HepG2 (cell line): Measurements from ENCODE around the gene GCH1. TPM values are rescaled to one million over a fixed set of nuclear protein-coding genes. Genes with fewer than 3 reads are reported as not detected.
"Not testable (repeated sequence)": the region's sequence is repeated elsewhere in the genome, so short reads cannot be mapped to it uniquely, and the experiment has no call there.

Experiments
- ARID4A ChIP-seq: sonication (generic); formaldehyde crosslinking; IDR thresholded peaks from 2 replicates; pipeline ENCODE4 v1.5.0; 2020; ENCODE audit warnings: mild to moderate bottlenecking, missing genetic modification reagents, borderline replicate concordance
- ARID5B ChIP-seq: IDR thresholded peaks from 2 replicates; pipeline ENCODE4 v1.4.0; 2020; ENCODE audit warnings: mild to moderate bottlenecking, missing genetic modification reagents
- FOXA1 ChIP-seq, 2 experiments: fragments of 450-650 bp in 1 of 2; sonication (generic) in 1 of 2; formaldehyde crosslinking in 1 of 2; IDR thresholded peaks; 2 replicates each; pipeline versions ENCODE4 v1.4.0 to v1.6.1; 2016 to 2020; ENCODE audit warnings: missing genetic modification reagents in 1 of 2
- FOXA3 ChIP-seq: IDR thresholded peaks from 2 replicates; pipeline ENCODE4 v1.6.1; 2016; ENCODE audit warnings: missing genetic modification reagents, missing compliant biosample characterization
- FOXC1 ChIP-seq: sonication (generic); formaldehyde crosslinking; IDR thresholded peaks from 2 replicates; pipeline ENCODE4 v1.8.0; 2022; ENCODE audit warnings: mild to moderate bottlenecking, missing genetic modification reagents, borderline replicate concordance
- FOXK1 ChIP-seq: sonication (generic); formaldehyde crosslinking; IDR thresholded peaks from 2 replicates; pipeline ENCODE4 v1.4.0; 2020; ENCODE audit warnings: low read depth, missing genetic modification reagents, borderline replicate concordance
- GABPB1 ChIP-seq: IDR thresholded peaks from 2 replicates; pipeline ENCODE4 v1.6.1; 2016; ENCODE audit warnings: mild to moderate bottlenecking, missing genetic modification reagents, moderate library complexity, missing compliant biosample characterization
- HOXA3 ChIP-seq: sonication (generic); formaldehyde crosslinking; IDR thresholded peaks from 2 replicates; pipeline ENCODE4 v1.5.0; 2020; ENCODE audit warnings: missing genetic modification reagents
- IRF9 ChIP-seq: sonication (generic); formaldehyde crosslinking; IDR thresholded peaks from 2 replicates; pipeline ENCODE4 v1.8.0; 2022; ENCODE audit warnings: missing genetic modification reagents, mild to moderate bottlenecking, borderline replicate concordance
- KDM3A ChIP-seq: IDR thresholded peaks from 2 replicates; pipeline ENCODE4 v1.6.1; 2018; ENCODE audit warnings: low read depth, missing compliant biosample characterization
- NCOA2 ChIP-seq: sonication (generic); formaldehyde crosslinking; IDR thresholded peaks from 2 replicates; pipeline ENCODE4 v1.8.0; 2022; ENCODE audit warnings: inconsistent platforms
- NONO ChIP-seq, 2 experiments: fragments of 450-650 bp in 1 of 2; sonication (generic) in 1 of 2; formaldehyde crosslinking in 1 of 2; IDR thresholded peaks in 1 of 2; conservative IDR thresholded peaks in 1 of 2; 2 replicates each; pipeline versions ENCODE4 v1.6.1 to v1.8.0; 2017 to 2022; ENCODE audit warnings: mild to moderate bottlenecking in 1 of 2, missing genetic modification reagents in 1 of 2, moderate library complexity in 1 of 2
- RXRA ChIP-seq: sonication (generic); formaldehyde crosslinking; IDR thresholded peaks from 2 replicates; pipeline ENCODE4 v1.5.1; 2020; ENCODE audit warnings: missing genetic modification reagents
- TSC22D2 ChIP-seq: sonication (generic); formaldehyde crosslinking; IDR thresholded peaks from 2 replicates; pipeline ENCODE4 v1.5.1; 2020; ENCODE audit warnings: missing genetic modification reagents, mild to moderate bottlenecking, borderline replicate concordance
- ZBTB38 ChIP-seq: sonication (generic); formaldehyde crosslinking; IDR thresholded peaks from 2 replicates; pipeline ENCODE4 v1.5.1; 2020; ENCODE audit warnings: mild to moderate bottlenecking, missing genetic modification reagents
- ZGPAT ChIP-seq: IDR thresholded peaks from 2 replicates; pipeline ENCODE4 v1.6.1; 2016; ENCODE audit warnings: mild to moderate bottlenecking
- polyA plus RNA-seq, 8 experiments: library from polyadenylated mRNA; depleted of rRNA in 3 of 8; stranded (reverse) in 7 of 8; unstranded in 1 of 8; fragments of >200 nt; fragmentation: Illumina TruSeq in 4 of 8; extraction: Trizol in 4 of 8; gene quantifications; 2 replicates each; pipeline versions ENCODE4 v1.2.1 to v1.2.3, GENCODE V29; 2011 to 2016; ENCODE audit warnings: low read depth in 4 of 8, missing spikeins in 1 of 8, mixed read lengths in 1 of 8; ENCODE audit not compliant: insufficient read depth in 1 of 8
- total RNA-seq, 5 experiments: library from RNA; depleted of rRNA; stranded (reverse); fragments of >200 nt; fragmentation: Illumina TruSeq; extraction: Trizol; gene quantifications; 2 replicates each; pipeline ENCODE4 v1.2.3, GENCODE V29; 2016; ENCODE audit warnings: low read depth in 1 of 5

Gene GCH1
- total and polyA plus RNA-seq, 2 of the 13 experiments (the other 11 are each of a cell fraction or from before 2014, with no cell fraction given): 15.0 to 25.2 TPM

GRCh38 chr14:54870154-54871090, 32.2 kb downstream of the GCH1 start (continued):
- peak; percentile 61; the same call in 1 of the 2 replicates for TF ChIP-seq ARID5B (CRISPR knock-in tag)
- TF ChIP-seq TSC22D2: peak; percentile 26; the same call in 1 of the 2 replicates
- TF ChIP-seq FOXA1, NONO (IDR thresholded peaks at IDR 0.05): not testable (repeated sequence)
- peak; percentile 70 for TF ChIP-seq FOXA1 (CRISPR knock-in tag; IDR thresholded peaks at IDR 0.05)
- peak; percentile 61 for TF ChIP-seq FOXA3
- peak; percentile 37; the same call in 1 of the 2 replicates for TF ChIP-seq RXRA (CRISPR knock-in tag)
- TF ChIP-seq KDM3A (CRISPR knock-in tag): 0 out of 2 replicates have a peak, but pooled peaks have one; percentile 32
- TF ChIP-seq NONO (CRISPR knock-in tag; conservative IDR thresholded peaks at IDR 0.05): 0 out of 2 replicates have a peak, but pooled peaks have one; percentile 20
- TF ChIP-seq ZBTB38 (CRISPR knock-in tag): peak; percentile 66
- TF ChIP-seq FOXK1 (CRISPR knock-in tag): 0 out of 2 replicates have a peak, but pooled peaks have one; percentile 32
- TF ChIP-seq ZGPAT (CRISPR knock-in tag): peak; percentile 49; the same call in 1 of the 2 replicates
- 0 out of 2 replicates have a peak, but pooled peaks have one; percentile 32 for TF ChIP-seq IRF9
- peak; percentile 30; the same call in 1 of the 2 replicates for TF ChIP-seq GABPB1 (CRISPR knock-in tag)
- TF ChIP-seq NCOA2 (CRISPR knock-in tag): 0 out of 2 replicates have a peak, but pooled peaks have one; percentile 9
- peak; percentile 44; the same call in 1 of the 2 replicates for TF ChIP-seq ARID4A (CRISPR knock-in tag)
- TF ChIP-seq FOXC1 (CRISPR knock-in tag): 0 out of 2 replicates have a peak, but pooled peaks have one; percentile 25
- peak; percentile 72 for TF ChIP-seq HOXA3 (CRISPR knock-in tag)
